Effector memory CD4-positive, alpha-beta T cell (primary cell): ENCODE data around the gene ITGB4.

Experiments used
- DNase-seq, 3 donors: peaks; one replicate each; pipeline ENCODE4 v3.0.0-alpha.2; 2020
- H3K27ac ChIP-seq: 2 replicates; pipeline ENCODE4 v1.7.0; 2013; ENCODE audit warnings: mild to moderate bottlenecking, low read length, moderate library complexity; ENCODE audit not compliant: insufficient read depth, poor library complexity, severe bottlenecking
- H3K27me3 ChIP-seq: replicated peaks from 2 replicates; pipeline ENCODE4 v1.7.0; 2013; ENCODE audit warnings: mild to moderate bottlenecking, low read length; ENCODE audit not compliant: insufficient read depth, control insufficient read depth, poor library complexity, severe bottlenecking
- H3K36me3 ChIP-seq: 2 replicates; pipeline ENCODE4 v1.7.0; 2013; ENCODE audit warnings: mild to moderate bottlenecking, low read length, moderate library complexity; ENCODE audit not compliant: control insufficient read depth, insufficient read depth
- H3K4me1 ChIP-seq: 2 replicates; pipeline ENCODE4 v1.7.0; 2013; ENCODE audit warnings: low read length, mild to moderate bottlenecking; ENCODE audit not compliant: control insufficient read depth, insufficient read depth, poor library complexity, severe bottlenecking
- H3K4me3 ChIP-seq: 2 replicates; pipeline ENCODE4 v1.7.0; 2013; ENCODE audit warnings: low read length, low read depth, mild to moderate bottlenecking; ENCODE audit not compliant: insufficient read depth, poor library complexity, severe bottlenecking
- H3K9me3 ChIP-seq: 2 replicates; pipeline ENCODE4 v1.7.0; 2013; ENCODE audit warnings: mild to moderate bottlenecking, low read length, moderate library complexity; ENCODE audit not compliant: control insufficient read depth

The ITGB4 gene

GRCh38 chr17:75729351-75729750 is 8.1 kb downstream of the ITGB4 start:
- H3K4me3 ChIP-seq = no peak overlapping the region
- no peak overlapping the region for H3K27ac ChIP-seq
- no peaks in the 10 kb centered on the region for H3K4me1 ChIP-seq
- no peaks in the 10 kb centered on the region for H3K9me3 ChIP-seq
- H3K27me3 ChIP-seq = no peaks in the 10 kb centered on the region
- H3K36me3 ChIP-seq = no peaks in the 10 kb centered on the region
- DNase-seq = no peak

- H3K36me3 ChIP-seq = no peaks in the 10 kb centered on the region
Observed at GRCh38 chr17:75730065-75730464, 8.8 kb downstream of the ITGB4 start.

GRCh38 chr17:75731086-75731715 is 9.9 kb downstream of the ITGB4 start:
- Histone ChIP-seq H3K4me1 (no peaks in the 10 kb centered on the region), H3K4me3 (no peak overlapping the region), H3K9me3 (no peaks in the 10 kb centered on the region), H3K27ac (no peak overlapping the region), H3K27me3 (no peaks in the 10 kb centered on the region), H3K36me3 (no peaks in the 10 kb centered on the region)
- DNase-seq = no peak

More at GRCh38 chr17:75730065-75730464, 8.8 kb downstream of the ITGB4 start:
- Histone ChIP-seq H3K27ac (no peak overlapping the region), H3K27me3 (no peaks in the 10 kb centered on the region), H3K9me3 (no peaks in the 10 kb centered on the region), H3K4me3 (no peak overlapping the region), H3K4me1 (no peaks in the 10 kb centered on the region)
- DNase-seq = no peak

GRCh38 chr17:75731716-75732498 is 10.6 kb downstream of the ITGB4 start:
- Histone ChIP-seq H3K4me1 (no peaks in the 10 kb centered on the region), H3K4me3 (no peak overlapping the region), H3K9me3 (no peaks in the 10 kb centered on the region), H3K27ac (no peak overlapping the region), H3K27me3 (no peaks in the 10 kb centered on the region), H3K36me3 (no peaks in the 10 kb centered on the region)
- no peak for DNase-seq

GRCh38 chr17:75733471-75733870 is 12.2 kb downstream of the ITGB4 start:
- Histone ChIP-seq H3K27ac (no peak overlapping the region), H3K36me3 (no peaks in the 10 kb centered on the region), H3K4me1 (no peaks in the 10 kb centered on the region), H3K9me3 (no peaks in the 10 kb centered on the region), H3K27me3 (no peaks in the 10 kb centered on the region), H3K4me3 (no peak overlapping the region)
- no peak for DNase-seq

GRCh38 chr17:75734674-75735294 is 13.5 kb downstream of the ITGB4 start:
- Histone ChIP-seq H3K36me3 (no peaks in the 10 kb centered on the region), H3K4me1 (no peaks in the 10 kb centered on the region), H3K4me3 (no peak overlapping the region), H3K27ac (no peak overlapping the region), H3K9me3 (no peaks in the 10 kb centered on the region), H3K27me3 (no peaks in the 10 kb centered on the region)
- no peak for DNase-seq

GRCh38 chr17:75736173-75736835 is 15.0 kb downstream of the ITGB4 start:
- H3K4me3 ChIP-seq = no peak overlapping the region
- H3K36me3 ChIP-seq = no peaks in the 10 kb centered on the region
- H3K27me3 ChIP-seq = no peaks in the 10 kb centered on the region
- DNase-seq = no peak
- no peaks in the 10 kb centered on the region for H3K4me1 ChIP-seq
- no peaks in the 10 kb centered on the region for H3K9me3 ChIP-seq
- H3K27ac ChIP-seq = no peak overlapping the region

GRCh38 chr17:75737133-75737962 is 16.1 kb downstream of the ITGB4 start:
- Histone ChIP-seq H3K4me1 (no peaks in the 10 kb centered on the region), H3K4me3 (no peak overlapping the region), H3K27me3 (no peaks in the 10 kb centered on the region), H3K27ac (no peak overlapping the region), H3K36me3 (no peaks in the 10 kb centered on the region), H3K9me3 (no peaks in the 10 kb centered on the region)
- DNase-seq = no peak

GRCh38 chr17:75738218-75738802 is 17.1 kb downstream of the ITGB4 start:
- H3K4me3 ChIP-seq = no peak overlapping the region
- no peaks in the 10 kb centered on the region for H3K36me3 ChIP-seq
- H3K9me3 ChIP-seq = no peaks in the 10 kb centered on the region
- no peaks in the 10 kb centered on the region for H3K4me1 ChIP-seq
- no peak overlapping the region for H3K27ac ChIP-seq
- no peaks in the 10 kb centered on the region for H3K27me3 ChIP-seq
- no peak for DNase-seq
